Thyroid gland (tissue), 4 donors: ENCODE measurements around the gene NME7.
A peak's percentile ranks its signal among the peaks of the same experiment; 100 is the strongest.

Experiments used
- POLR2A ChIP-seq, 2 donors: fragments of 450-650 bp; IDR thresholded peaks; one replicate each; pipeline ENCODE4 v1.6.1; 2017; ENCODE audit warnings: antibody characterized with exemption in 2 of 2, mild to moderate bottlenecking in 2 of 2, moderate library complexity in 1 of 2
- TF ChIP-seq, protein P1 (sequence below), 6 experiments: fragments of 200-600 bp in 3 of 6; fragments of 450-650 bp in 3 of 6; sonication (generic) in 3 of 6; IDR thresholded peaks; one replicate each; pipeline ENCODE4 v1.5.1; 2016 to 2019; ENCODE audit warnings: antibody characterized with exemption in 6 of 6, mild to moderate bottlenecking in 2 of 6, inconsistent platforms in 1 of 6, moderate library complexity in 1 of 6

DNA sequence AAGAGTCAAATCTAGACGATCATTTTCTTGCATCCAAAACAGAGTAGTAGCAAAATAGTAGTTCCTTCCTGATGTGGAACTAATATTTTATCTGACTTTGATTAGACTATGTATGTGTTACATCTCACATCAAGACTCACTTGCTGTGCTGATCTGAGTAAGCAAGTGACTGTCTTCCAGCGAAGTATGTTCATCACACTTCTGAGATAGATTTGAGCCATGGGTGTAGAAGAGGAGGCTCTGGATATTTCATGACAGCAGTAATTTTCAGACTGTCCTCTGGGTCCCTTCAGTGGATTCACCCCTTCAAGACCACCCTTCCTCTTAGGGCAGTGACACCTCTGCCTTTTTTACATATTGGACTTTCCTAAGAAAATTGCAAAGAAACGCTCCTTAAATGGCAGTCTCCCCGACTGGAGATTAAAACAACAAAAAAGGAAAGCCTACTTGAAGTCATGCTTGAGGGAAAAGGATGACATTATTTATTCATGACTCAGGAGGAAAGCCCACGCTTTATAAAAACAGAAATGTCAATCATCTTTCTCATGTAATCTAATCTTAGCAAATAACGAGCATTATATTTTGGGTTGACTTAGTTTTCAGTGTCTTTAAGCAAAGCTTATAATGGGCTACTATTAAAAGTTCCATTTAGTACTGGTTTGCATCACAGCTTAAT, 238.3 kb downstream of the NME7 start:
- TF ChIP-seq POLR2A (IDR thresholded peaks at IDR 0.05): peak in 1 of 2 donors; percentile 31
- TF ChIP-seq, protein P1, sequence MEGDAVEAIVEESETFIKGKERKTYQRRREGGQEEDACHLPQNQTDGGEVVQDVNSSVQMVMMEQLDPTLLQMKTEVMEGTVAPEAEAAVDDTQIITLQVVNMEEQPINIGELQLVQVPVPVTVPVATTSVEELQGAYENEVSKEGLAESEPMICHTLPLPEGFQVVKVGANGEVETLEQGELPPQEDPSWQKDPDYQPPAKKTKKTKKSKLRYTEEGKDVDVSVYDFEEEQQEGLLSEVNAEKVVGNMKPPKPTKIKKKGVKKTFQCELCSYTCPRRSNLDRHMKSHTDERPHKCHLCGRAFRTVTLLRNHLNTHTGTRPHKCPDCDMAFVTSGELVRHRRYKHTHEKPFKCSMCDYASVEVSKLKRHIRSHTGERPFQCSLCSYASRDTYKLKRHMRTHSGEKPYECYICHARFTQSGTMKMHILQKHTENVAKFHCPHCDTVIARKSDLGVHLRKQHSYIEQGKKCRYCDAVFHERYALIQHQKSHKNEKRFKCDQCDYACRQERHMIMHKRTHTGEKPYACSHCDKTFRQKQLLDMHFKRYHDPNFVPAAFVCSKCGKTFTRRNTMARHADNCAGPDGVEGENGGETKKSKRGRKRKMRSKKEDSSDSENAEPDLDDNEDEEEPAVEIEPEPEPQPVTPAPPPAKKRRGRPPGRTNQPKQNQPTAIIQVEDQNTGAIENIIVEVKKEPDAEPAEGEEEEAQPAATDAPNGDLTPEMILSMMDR (IDR thresholded peaks at IDR 0.05): no peak
